Measurements from ENCODE around the gene STK32B. TPM values are rescaled to one million over a fixed set of nuclear protein-coding genes. Genes with fewer than 3 reads are reported as not detected.

The STK32B gene
- total and polyA plus RNA-seq, 2 donors (not counting 3 experiments of a cell fraction or from before 2014, with no cell fraction given), result 5.6 to 7.8 TPM

DNA sequence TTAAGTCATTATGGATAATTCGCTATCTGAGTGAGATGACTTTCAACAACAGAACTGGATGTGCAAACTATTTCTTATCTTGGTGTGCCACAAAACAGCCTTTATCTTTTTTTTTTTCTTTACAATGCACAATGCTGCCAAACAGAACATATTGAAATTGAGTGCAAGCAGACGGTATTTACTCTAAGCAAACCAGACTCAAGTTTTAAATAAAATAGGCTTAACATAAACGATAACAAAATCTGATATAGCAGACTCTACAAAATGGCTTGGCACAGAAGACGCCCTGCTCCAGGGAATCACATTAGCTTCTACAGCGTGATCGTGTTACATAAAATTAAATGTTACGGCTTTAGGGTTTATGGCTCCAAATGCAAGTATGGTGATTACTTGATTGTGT, 9.6 kb upstream of the STK32B start:
- Histone ChIP-seq H3K36me3 (ENCODE audit: control insufficient read depth in 2 of 2, extremely low read depth in 1 of 2, insufficient read depth in 2 of 2, low read length in 2 of 2) (no peaks in the 10 kb centered on the region), H4K20me1 (replicated peaks; ENCODE audit: control insufficient read depth, extremely low read depth, insufficient read depth, low read length) (no peaks in the 10 kb centered on the region), H3K4me3 (replicated peaks in 1 of 3; ENCODE audit: insufficient read depth in 1 of 3, low read depth in 1 of 3, low read length in 3 of 3) (no peak overlapping the region), H3K9ac (replicated peaks; ENCODE audit: extremely low read depth, insufficient read depth, low read length) (no peak overlapping the region), H3K27ac (ENCODE audit: insufficient read depth, low read depth, low read length) (no peak overlapping the region), H3K9me1 (replicated peaks; ENCODE audit: control insufficient read depth, extremely low read depth, insufficient read depth, low read length) (no peaks in the 10 kb centered on the region), H2AFZ (ENCODE audit: low read depth, low read length) (no peak overlapping the region), H3K4me2 (ENCODE audit: insufficient read depth, low read length) (no peak overlapping the region), H3K27me3 (ENCODE audit: control insufficient read depth in 2 of 2, insufficient read depth in 2 of 2, low read length in 2 of 2) (no peaks in the 10 kb centered on the region), H3K9me3 (replicated peaks; ENCODE audit: control insufficient read depth, insufficient read depth, low read length) (no peaks in the 10 kb centered on the region), H3K79me2 (ENCODE audit: control insufficient read depth, insufficient read depth, low read length) (no peaks in the 10 kb centered on the region), H3K4me1 (ENCODE audit: control insufficient read depth, extremely low read depth, insufficient read depth, low read length) (peaks cover 38% of the 10 kb centered on the region)
- ChIA-PET POLR2A (no interaction called here), CTCF (no interaction called here)
- FAIRE-seq, result no peak
- DNase-seq (ENCODE audit: low read depth, low spot score), result no peak
- dilution Hi-C loops (cut with MboI; ENCODE audit: extremely low pct_ligation_motif_present, low sequenced_read_pairs), result no loop called here
- BruUV-seq (replicated peaks), result no TSS peak
- TF ChIP-seq POLR2A (IDR thresholded peaks at IDR 0.05; ENCODE audit: low read depth, low read length), result no peak
- TF ChIP-seq MYC (IDR thresholded peaks at IDR 0.05; ENCODE audit: low read depth, low read length), result no peak
- no peak for TF ChIP-seq GATA2 (IDR thresholded peaks at IDR 0.05; ENCODE audit: insufficient read depth, insufficient read length, low read depth, low read length)
- no peak for TF ChIP-seq FOS (IDR thresholded peaks at IDR 0.05; ENCODE audit: borderline replicate concordance, insufficient read depth, low read length)
- no peak for TF ChIP-seq POLR2AphosphoS5 (IDR thresholded peaks at IDR 0.05; ENCODE audit: insufficient read depth, low read depth, low read length)
- TF ChIP-seq CTCF (IDR thresholded peaks at IDR 0.05; ENCODE audit: extremely low read depth in 1 of 2, insufficient read depth in 1 of 2, low read depth in 1 of 2, low read length in 2 of 2), result no peak
- TF ChIP-seq JUN (IDR thresholded peaks at IDR 0.05; ENCODE audit: borderline replicate concordance, insufficient read depth, insufficient read length, low read depth), result no peak
- no peak for TF ChIP-seq MAX (IDR thresholded peaks at IDR 0.05; ENCODE audit: insufficient read depth, insufficient read length)
- no peak for TF ChIP-seq EZH2 (IDR thresholded peaks at IDR 0.05; ENCODE audit: borderline replicate concordance, low read depth, low read length, severe bottlenecking)
- intact Hi-C loops (cut with micrococcal nuclease), result no loop called here

Data from endothelial cell of umbilical vein (primary cell).